ENCODE measurements around the gene ALX4. TPM values are rescaled to one million over a fixed set of nuclear protein-coding genes. Genes with fewer than 3 reads are reported as not detected.

ALX4 gene
- total and polyA plus RNA-seq, 2 of the 8 experiments (the other 6 are each of a cell fraction or from before 2014, with no cell fraction given), result not detected

GRCh38 chr11:44348114-44348513 lies 38.2 kb upstream of the ALX4 start:
- WGBS, 2 experiments (ENCODE audit: extremely low coverage in 1 of 2, insufficient coverage in 1 of 2, insufficient read length in 1 of 2, insufficient replicate concordance in 2 of 2, low coverage in 1 of 2, low lambda C conversion rate in 2 of 2, missing lambda C conversion rate in 1 of 2), result 42% methylated on average over 2 of the region's 2 CpGs; no CpG with 5 or more reads in 1 of the 2 experiments
- peaks cover 0 to 2% (median 0%) of the 10 kb centered on the region in 4 experiments; a peak in 2 of 7 replicates for H3K27me3 ChIP-seq (replicated peaks in 1 of 4; ENCODE audit: control insufficient read depth in 3 of 4, extremely low read depth in 1 of 4, insufficient read depth in 3 of 4, low read length in 3 of 4)
- TF ChIP-seq POLR2AphosphoS5 (IDR thresholded peaks at IDR 0.05; ENCODE audit: low read depth, low read length), result no peak
- no peak for TF ChIP-seq TAF1 (IDR thresholded peaks at IDR 0.05; ENCODE audit: low read depth, low read length)
- no peak for TF ChIP-seq TBP (IDR thresholded peaks at IDR 0.05; ENCODE audit: low read depth, low read length)
- TF ChIP-seq KDM4A (IDR thresholded peaks at IDR 0.05; ENCODE audit: low read depth, low read length, severe bottlenecking), result no peak
- no peak for TF ChIP-seq SUZ12 (IDR thresholded peaks at IDR 0.05; ENCODE audit: low read length)
- TF ChIP-seq SIX5 (IDR thresholded peaks at IDR 0.05; ENCODE audit: low read depth, low read length), result no peak
- no peak for TF ChIP-seq BRCA1 (IDR thresholded peaks at IDR 0.05; ENCODE audit: low read depth, low read length)
- FAIRE-seq (no peak), DNase-seq (ENCODE audit: low read depth in 1 of 2, low spot score in 2 of 2) (no peak)
- no peaks in the 10 kb centered on the region for H3K79me2 ChIP-seq (ENCODE audit: control insufficient read depth in 1 of 2, insufficient read depth in 2 of 2, low read length in 2 of 2)
- H3K9ac ChIP-seq (replicated peaks in 1 of 4; ENCODE audit: extremely low read depth in 1 of 4, low read depth in 3 of 4, low read length in 3 of 4), result no peak overlapping the region
- no peak overlapping the region for H3K4me2 ChIP-seq (ENCODE audit: insufficient read depth in 1 of 2, low read depth in 2 of 2, low read length in 2 of 2)
- CTCF ChIA-PET (ENCODE audit: partially characterized antibody), result interaction anchor here (0.8 to 2.4 kb wide), 7 partner anchors 8 to 215 kb away, joined by 3 to 8 read pairs (median 3); no protein-coding TSS in a partner anchor
- no peak overlapping the region for H3K27ac ChIP-seq (ENCODE audit: low read depth, low read length)
- H2BK15ac ChIP-seq (ENCODE audit: low read length), result no peak overlapping the region
- H3K4me1 ChIP-seq (replicated peaks in 1 of 4; ENCODE audit: control insufficient read depth in 3 of 4, insufficient read depth in 4 of 4, low read length in 3 of 4), result no peaks in the 10 kb centered on the region; a peak in 1 of 7 replicates
- no peaks in the 10 kb centered on the region for H3K36me3 ChIP-seq (ENCODE audit: control insufficient read depth in 2 of 4, insufficient read depth in 4 of 4, low read length in 3 of 4)
- H3K4ac ChIP-seq (replicated peaks; ENCODE audit: insufficient read length, low read depth, low read length), result no peak overlapping the region
- H2BK20ac ChIP-seq (ENCODE audit: low read length), result no peak overlapping the region
- H4K5ac ChIP-seq (ENCODE audit: insufficient read length, low read depth, low read length), result no peak overlapping the region
- no peaks in the 10 kb centered on the region for H3K23me2 ChIP-seq (ENCODE audit: low read depth, low read length)
- H2AFZ ChIP-seq (ENCODE audit: low read length), result no peak overlapping the region
- H2BK5ac ChIP-seq (ENCODE audit: low read depth, low read length), result no peak overlapping the region
- no peak overlapping the region for H3K23ac ChIP-seq (ENCODE audit: insufficient read length)
- H4K8ac ChIP-seq (ENCODE audit: extremely low read depth, insufficient read depth, low read length), result no peak overlapping the region
- H3K56ac ChIP-seq (replicated peaks; ENCODE audit: insufficient read length, low read depth, low read length), result no peak overlapping the region
- H3K4me3 ChIP-seq (ENCODE audit: extremely low read depth in 1 of 4, insufficient read depth in 2 of 4, low read depth in 3 of 4, low read length in 4 of 4), result no peak overlapping the region
- H4K20me1 ChIP-seq (replicated peaks in 1 of 2; ENCODE audit: control insufficient read depth in 1 of 2, insufficient read depth in 2 of 2, low read length in 2 of 2), result no peaks in the 10 kb centered on the region
- POLR2A ChIA-PET (ENCODE audit: partially characterized antibody), result no interaction called here
- H4K91ac ChIP-seq (replicated peaks; ENCODE audit: insufficient read length, low read length), result no peak overlapping the region
- H2BK12ac ChIP-seq (ENCODE audit: low read depth, low read length), result no peak overlapping the region
- no peak overlapping the region for H3K14ac ChIP-seq (ENCODE audit: insufficient read length)
- H3K9me3 ChIP-seq (ENCODE audit: insufficient read depth in 2 of 2, low read depth in 1 of 2, low read length in 1 of 2), result no peaks in the 10 kb centered on the region
- no peaks in the 10 kb centered on the region for H3K79me1 ChIP-seq (ENCODE audit: low read depth, low read length)
- no peak overlapping the region for H2BK120ac ChIP-seq (replicated peaks; ENCODE audit: low read depth, low read length)
- no peak overlapping the region for H2AK5ac ChIP-seq (ENCODE audit: low read depth, low read length)
- no peak overlapping the region for H3K18ac ChIP-seq (ENCODE audit: extremely low read depth, low read length)
